GM12873 (cell line): ENCODE measurements around the gene ABAT.

Source experiments
- CTCF ChIP-seq: IDR thresholded peaks from 2 replicates; pipeline ENCODE4 v1.5.1; 2012; ENCODE audit warnings: low read depth, mild to moderate bottlenecking, moderate library complexity, low read length, control low read depth; ENCODE audit not compliant: insufficient read depth; ENCODE audit errors: missing control alignments

ABAT gene

GRCh38 chr16:8686031-8686621 lies 11.7 kb downstream of the ABAT start:
- TF ChIP-seq CTCF: no peak

GRCh38 chr16:8686879-8687278 lies 12.5 kb downstream of the ABAT start:
- TF ChIP-seq CTCF: no peak

GRCh38 chr16:8689686-8690085 lies 15.3 kb downstream of the ABAT start:
- TF ChIP-seq CTCF: no peak

GRCh38 chr16:8691728-8692127 lies 17.3 kb downstream of the ABAT start:
- no peak for TF ChIP-seq CTCF

GRCh38 chr16:8694795-8695728 lies 20.6 kb downstream of the ABAT start:
- TF ChIP-seq CTCF: no peak

- no peak for TF ChIP-seq CTCF
Observed at GRCh38 chr16:8696880-8697279, 22.5 kb downstream of the ABAT start.

GRCh38 chr16:8697965-8698364 lies 23.5 kb downstream of the ABAT start:
- no peak for TF ChIP-seq CTCF
